ENCODE data around the gene CNTN4. TPM values are rescaled to one million over a fixed set of nuclear protein-coding genes. Genes with fewer than 3 reads are reported as not detected.

The CNTN4 gene
- total and polyA plus RNA-seq, 10 donors = 0.20 to 4.3 (median 1.5) TPM

DNA sequence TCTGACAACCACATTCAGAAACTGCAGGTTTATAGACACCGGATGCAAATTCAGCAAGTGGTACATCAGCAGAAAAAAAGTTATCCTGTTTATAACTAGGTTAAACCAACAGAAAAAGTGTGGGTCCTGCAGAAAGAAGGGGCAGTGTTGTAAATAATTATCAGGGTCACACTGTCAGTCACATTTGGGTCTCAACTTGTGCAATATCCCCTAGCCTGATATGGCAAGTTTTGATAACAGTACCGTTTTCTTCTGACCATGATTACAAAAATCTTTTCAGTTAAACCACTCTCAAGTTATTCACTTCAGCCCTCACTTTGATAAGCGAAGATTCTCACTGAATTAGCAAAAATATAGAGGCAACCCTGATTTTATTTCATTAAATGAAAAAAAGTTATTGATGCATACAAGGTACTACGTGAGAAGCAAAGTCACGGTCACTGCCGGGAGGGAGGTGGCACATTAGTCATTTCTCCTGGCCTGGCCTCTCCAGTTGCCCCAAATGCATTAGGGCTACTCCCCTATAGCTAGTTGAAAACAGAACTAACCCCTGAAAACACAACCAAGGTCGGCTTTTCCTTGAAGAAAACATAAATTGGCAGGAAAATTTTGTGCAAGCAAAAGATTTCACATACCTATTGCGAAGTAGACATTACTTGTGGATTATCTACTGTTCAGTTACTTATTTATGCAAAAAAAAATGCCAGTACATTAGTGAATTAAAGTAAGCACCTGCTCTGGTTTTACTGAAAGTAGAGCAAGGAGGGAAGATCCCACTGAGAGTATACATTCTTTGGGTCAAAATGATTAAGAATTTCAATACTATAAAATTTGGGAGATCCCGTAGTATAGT lies 982.9 kb downstream of the CNTN4 start:
- 58 to 79% (median 66%) methylated on average over 9 of the region's 9 CpGs for WGBS, 5 donors
- Histone ChIP-seq H3K36me3 (no peaks in the 10 kb centered on the region), H3K27ac (peak overlapping the region in 3 of 8 donors; percentile 29 to 57 (median 37)), H3K4me3 (no peak overlapping the region), H3K27me3 (replicated peaks in 1 of 7) (no peaks in the 10 kb centered on the region), H3K9me3 (no peaks in the 10 kb centered on the region), H3K4me1 (peaks cover 0 to 22% (median 6%) of the 10 kb centered on the region in 6 donors)
- intact Hi-C loops (cut with DNase I; ENCODE audit: low total_unique reads) = no loop called here
- no peak for TF ChIP-seq POLR2A (IDR thresholded peaks at IDR 0.05)
- TF ChIP-seq POLR2AphosphoS5 (IDR thresholded peaks at IDR 0.05) = no peak
- TF ChIP-seq, protein P1, sequence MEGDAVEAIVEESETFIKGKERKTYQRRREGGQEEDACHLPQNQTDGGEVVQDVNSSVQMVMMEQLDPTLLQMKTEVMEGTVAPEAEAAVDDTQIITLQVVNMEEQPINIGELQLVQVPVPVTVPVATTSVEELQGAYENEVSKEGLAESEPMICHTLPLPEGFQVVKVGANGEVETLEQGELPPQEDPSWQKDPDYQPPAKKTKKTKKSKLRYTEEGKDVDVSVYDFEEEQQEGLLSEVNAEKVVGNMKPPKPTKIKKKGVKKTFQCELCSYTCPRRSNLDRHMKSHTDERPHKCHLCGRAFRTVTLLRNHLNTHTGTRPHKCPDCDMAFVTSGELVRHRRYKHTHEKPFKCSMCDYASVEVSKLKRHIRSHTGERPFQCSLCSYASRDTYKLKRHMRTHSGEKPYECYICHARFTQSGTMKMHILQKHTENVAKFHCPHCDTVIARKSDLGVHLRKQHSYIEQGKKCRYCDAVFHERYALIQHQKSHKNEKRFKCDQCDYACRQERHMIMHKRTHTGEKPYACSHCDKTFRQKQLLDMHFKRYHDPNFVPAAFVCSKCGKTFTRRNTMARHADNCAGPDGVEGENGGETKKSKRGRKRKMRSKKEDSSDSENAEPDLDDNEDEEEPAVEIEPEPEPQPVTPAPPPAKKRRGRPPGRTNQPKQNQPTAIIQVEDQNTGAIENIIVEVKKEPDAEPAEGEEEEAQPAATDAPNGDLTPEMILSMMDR (IDR thresholded peaks at IDR 0.05 in 8 of 11, conservative IDR thresholded peaks at IDR 0.05 in 3 of 11) = no peak
- no peak for DNase-seq

GRCh38 chr3:3082234-3082924 lies 983.7 kb downstream of the CNTN4 start:
- intact Hi-C loops (cut with DNase I; ENCODE audit: low total_unique reads) = no loop called here
- peaks cover 0 to 22% (median 6%) of the 10 kb centered on the region in 6 donors for H3K4me1 ChIP-seq
- H3K27ac ChIP-seq = peak overlapping the region in 3 of 8 donors; percentile 29 to 57 (median 37)
- DNase-seq = no peak
- H3K27me3 ChIP-seq (replicated peaks in 1 of 7) = no peaks in the 10 kb centered on the region
- H3K4me3 ChIP-seq = no peak overlapping the region
- H3K36me3 ChIP-seq = no peaks in the 10 kb centered on the region
- 41 to 52% (median 50%) methylated on average over 2 of the region's 2 CpGs for WGBS, 5 donors
- no peaks in the 10 kb centered on the region for H3K9me3 ChIP-seq
- TF ChIP-seq POLR2AphosphoS5 (IDR thresholded peaks at IDR 0.05) (no peak), POLR2A (IDR thresholded peaks at IDR 0.05) (no peak)
- TF ChIP-seq, protein P1 (IDR thresholded peaks at IDR 0.05 in 8 of 11, conservative IDR thresholded peaks at IDR 0.05 in 3 of 11) = no peak

DNA sequence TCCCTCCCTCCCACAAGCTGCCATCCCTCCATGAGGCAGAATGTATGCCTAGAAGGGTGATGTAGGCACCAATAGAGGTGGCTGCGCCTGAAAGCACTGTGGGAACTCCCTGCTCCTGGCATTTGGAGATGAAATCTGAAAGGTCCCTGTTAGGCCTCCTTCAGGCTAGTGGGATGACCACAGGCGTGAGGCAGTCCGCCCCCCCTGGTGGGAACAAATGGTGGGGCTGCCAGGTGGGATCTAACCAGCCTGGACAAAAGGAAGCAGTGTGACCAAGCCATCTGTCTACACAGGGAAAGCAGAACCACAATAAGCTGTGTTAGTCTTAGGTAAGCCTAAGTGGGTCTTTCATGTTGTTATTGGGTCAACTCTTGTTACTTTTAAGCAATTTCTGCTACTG lies 986.2 kb downstream of the CNTN4 start:
- no peak overlapping the region for H3K27ac ChIP-seq
- intact Hi-C loops (cut with DNase I; ENCODE audit: low total_unique reads) = no loop called here
- TF ChIP-seq POLR2A (IDR thresholded peaks at IDR 0.05) (no peak), POLR2AphosphoS5 (IDR thresholded peaks at IDR 0.05) (no peak)
- TF ChIP-seq, protein P1 (IDR thresholded peaks at IDR 0.05 in 8 of 11, conservative IDR thresholded peaks at IDR 0.05 in 3 of 11) = no peak
- WGBS, 5 donors = 68 to 84% (median 81%) methylated on average over 3 of the region's 3 CpGs
- no peaks in the 10 kb centered on the region for H3K27me3 ChIP-seq (replicated peaks in 1 of 7)
- no peak overlapping the region for H3K4me3 ChIP-seq
- H3K9me3 ChIP-seq = no peaks in the 10 kb centered on the region
- peaks cover 0 to 36% (median 7%) of the 10 kb centered on the region in 6 donors for H3K4me1 ChIP-seq
- no peak for DNase-seq
- H3K36me3 ChIP-seq = no peaks in the 10 kb centered on the region

- TF ChIP-seq POLR2AphosphoS5 (IDR thresholded peaks at IDR 0.05) = no peak
- TF ChIP-seq, protein P1 (IDR thresholded peaks at IDR 0.05 in 8 of 11, conservative IDR thresholded peaks at IDR 0.05 in 3 of 11) = no peak
- no peak for TF ChIP-seq POLR2A (IDR thresholded peaks at IDR 0.05)
- Histone ChIP-seq H3K4me1 (peaks cover 0 to 36% (median 7%) of the 10 kb centered on the region in 6 donors), H3K27ac (peak overlapping the region in 1 of 8 donors; percentile 49), H3K36me3 (no peaks in the 10 kb centered on the region), H3K4me3 (no peak overlapping the region), H3K27me3 (replicated peaks in 1 of 7) (no peaks in the 10 kb centered on the region), H3K9me3 (no peaks in the 10 kb centered on the region)
- no peak for DNase-seq
- intact Hi-C loops (cut with DNase I; ENCODE audit: low total_unique reads) = no loop called here
- WGBS, 5 donors = 58 to 78% (median 69%) methylated on average over 6 of the region's 6 CpGs
These were observed 987.1 kb downstream of the CNTN4 start for GRCh38 chr3:3085782-3086181.

Data from spleen (tissue), 11 donors.